Panc1 (cell line): ENCODE data around the gene ZNF428. TPM values are rescaled to one million over a fixed set of nuclear protein-coding genes. Genes with fewer than 3 reads are reported as not detected.
A peak's percentile ranks its signal among the peaks of the same experiment; 100 is the strongest.

ENCODE experiments used
- ATAC-seq: fragments of 200-7000 bp; cut with Tn5 transposase; 2 replicates; pipeline ENCODE4 v1.9.1; 2020; ENCODE audit warnings: mild to moderate bottlenecking, moderate library complexity
- BruUV-seq: library from RNA; stranded (reverse); fragments of 400-500 nt; replicated peaks from 2 replicates; lab custom pipeline; 2021; lab: Mats Ljungman, UMichigan
- CTCF ChIA-PET: fragments of 300-600 bp; sonication (Branson Sonifier 250); formaldehyde crosslinking; loops from one replicate; lab custom pipeline; 2022; ENCODE audit warnings: antibody characterized with exemption; lab: Charles Lee
- POLR2A ChIA-PET: fragments of 300-600 bp; sonication (Branson Sonifier 250); formaldehyde crosslinking; loops from one replicate; lab custom pipeline; 2022; ENCODE audit warnings: antibody characterized with exemption; lab: Charles Lee
- DNase-seq: peaks from one replicate; pipeline ENCODE4 v3.0.0-alpha.2; 2010; ENCODE audit warnings: low read depth, low spot score
- H3K27ac ChIP-seq: 2 replicates; pipeline ENCODE4 v1.5.1; 2011; ENCODE audit warnings: mild to moderate bottlenecking, low read length, inconsistent platforms
- H3K27me3 ChIP-seq: fragments of 200-500 bp; sonication (Bioruptor generic); 2 replicates; pipeline ENCODE4 v1.6.0; 2014; ENCODE audit warnings: low read length, inconsistent platforms; ENCODE audit not compliant: control insufficient read depth, insufficient read depth
- H3K36me3 ChIP-seq: fragments of 200-500 bp; sonication (Bioruptor generic); 2 replicates; pipeline ENCODE4 v1.5.1; 2014; ENCODE audit warnings: inconsistent platforms, mild to moderate bottlenecking, low read length, moderate library complexity; ENCODE audit not compliant: control insufficient read depth, insufficient read depth
- H3K4me1 ChIP-seq: 2 replicates; pipeline ENCODE4 v1.5.1; 2011; ENCODE audit warnings: inconsistent platforms, mild to moderate bottlenecking, low read length, moderate library complexity; ENCODE audit not compliant: control insufficient read depth, insufficient read depth
- H3K4me3 ChIP-seq, 2 experiments: 2 replicates each; pipeline ENCODE4 v1.5.1; 2011 to 2012; ENCODE audit warnings: low read depth in 2 of 2, low read length in 2 of 2, mild to moderate bottlenecking in 2 of 2, inconsistent platforms in 1 of 2, moderate library complexity in 1 of 2
- H3K9me3 ChIP-seq: fragments of 200-500 bp; sonication (Bioruptor generic); 2 replicates; pipeline ENCODE4 v1.5.1; 2014; ENCODE audit warnings: low read depth, mild to moderate bottlenecking, inconsistent platforms, low read length, moderate library complexity; ENCODE audit not compliant: control insufficient read depth, insufficient read depth
- CTCF ChIP-seq: fragments of 450-650 bp; IDR thresholded peaks from 2 replicates; pipeline ENCODE4 v1.5.1; 2017; ENCODE audit warnings: mild to moderate bottlenecking
- POLR2AphosphoS5 ChIP-seq: IDR thresholded peaks from 2 replicates; pipeline ENCODE4 v1.6.1; 2012; ENCODE audit warnings: mild to moderate bottlenecking, low read depth, low read length, moderate library complexity
- REST ChIP-seq, 2 experiments: IDR thresholded peaks; 2 replicates each; pipeline ENCODE4 v1.6.1; 2011 to 2012; ENCODE audit warnings: low read depth in 2 of 2, control low read depth in 1 of 2, low read length in 1 of 2, mild to moderate bottlenecking in 1 of 2, moderate library complexity in 1 of 2; ENCODE audit not compliant: insufficient read depth in 1 of 2
- SIN3A ChIP-seq: IDR thresholded peaks from 2 replicates; pipeline ENCODE4 v1.6.1; 2012; ENCODE audit warnings: low read depth, mild to moderate bottlenecking, low read length, moderate library complexity, borderline replicate concordance; ENCODE audit not compliant: insufficient read depth
- TCF7L2 ChIP-seq: IDR thresholded peaks from 2 replicates; pipeline ENCODE4 v1.6.1; 2011; ENCODE audit warnings: mild to moderate bottlenecking, low read depth, low read length, inconsistent platforms
- in situ Hi-C: cut with HindIII; loops from 2 replicates; pipeline ENCODE4 v1.10.0; 2016; ENCODE audit warnings: low sequenced_read_pairs, low pct_unique_long_range_greater_than_20kb
- intact Hi-C: fragments of 100-400 bp; cut with micrococcal nuclease; formaldehyde crosslinking; loops from one replicate; pipeline ENCODE4 v1.10.0; 2022; ENCODE audit not compliant: unreplicated experiment
- total RNA-seq: library from RNA; stranded (reverse); gene quantifications from one replicate; pipeline ENCODE4 v1.2.1, GENCODE V29; 2021; ENCODE audit not compliant: unreplicated experiment

ZNF428 gene
- total RNA-seq, 1 experiment from 2014 or later: 45.6 TPM

GRCh38 chr19:43625918-43626579 lies 6.6 kb upstream of the ZNF428 start:
- Histone ChIP-seq H3K36me3 (no peaks in the 10 kb centered on the region), H3K27me3 (no peaks in the 10 kb centered on the region), H3K4me1 (no peaks in the 10 kb centered on the region), H3K27ac (no peak overlapping the region), H3K9me3 (no peaks in the 10 kb centered on the region), H3K4me3 (no peak overlapping the region)
- no peak for ATAC-seq
- in situ Hi-C loops: no loop called here
- no peak for DNase-seq
- POLR2A ChIA-PET: no interaction called here
- CTCF ChIA-PET: no interaction called here
- intact Hi-C loops: no loop called here
- TF ChIP-seq SIN3A: no peak
- TF ChIP-seq REST (IDR thresholded peaks at IDR 0.05; ENCODE audit: insufficient read depth in 1 of 2, low read depth in 2 of 2, low read length in 1 of 2): no peak
- TF ChIP-seq CTCF: no peak
- TF ChIP-seq TCF7L2: no peak
- TF ChIP-seq POLR2AphosphoS5: no peak
- no TSS peak for BruUV-seq

GRCh38 chr19:43624933-43625332 lies 5.5 kb upstream of the ZNF428 start:
- Histone ChIP-seq H3K4me3 (no peak overlapping the region), H3K4me1 (no peaks in the 10 kb centered on the region), H3K27me3 (no peaks in the 10 kb centered on the region), H3K27ac (no peak overlapping the region), H3K9me3 (no peaks in the 10 kb centered on the region), H3K36me3 (no peaks in the 10 kb centered on the region)
- BruUV-seq: no TSS peak
- in situ Hi-C loops: no loop called here
- ChIA-PET CTCF (no interaction called here), POLR2A (no interaction called here)
- DNase-seq (no peak), ATAC-seq (peak; percentile 70)
- intact Hi-C loops: no loop called here
- no peak for TF ChIP-seq POLR2AphosphoS5
- TF ChIP-seq CTCF: no peak; the same call in 1 of the 2 replicates
- no peak for TF ChIP-seq REST (IDR thresholded peaks at IDR 0.05; ENCODE audit: insufficient read depth in 1 of 2, low read depth in 2 of 2, low read length in 1 of 2)
- no peak for TF ChIP-seq TCF7L2
- no peak for TF ChIP-seq SIN3A
